IPS-18c (cell line): Measurements from ENCODE around the gene HSP90AA1.

Experiments
- H3K4me3 ChIP-seq: 2 replicates; pipeline ENCODE4 v1.7.0; 2013; ENCODE audit warnings: low read depth, mild to moderate bottlenecking, low read length, moderate library complexity; ENCODE audit not compliant: insufficient read depth
- H3K9me3 ChIP-seq: one replicate; pipeline ENCODE4 v1.6.1; 2013; ENCODE audit warnings: mild to moderate bottlenecking, low read length, moderate library complexity; ENCODE audit not compliant: control insufficient read depth, insufficient read depth

Gene HSP90AA1

DNA sequence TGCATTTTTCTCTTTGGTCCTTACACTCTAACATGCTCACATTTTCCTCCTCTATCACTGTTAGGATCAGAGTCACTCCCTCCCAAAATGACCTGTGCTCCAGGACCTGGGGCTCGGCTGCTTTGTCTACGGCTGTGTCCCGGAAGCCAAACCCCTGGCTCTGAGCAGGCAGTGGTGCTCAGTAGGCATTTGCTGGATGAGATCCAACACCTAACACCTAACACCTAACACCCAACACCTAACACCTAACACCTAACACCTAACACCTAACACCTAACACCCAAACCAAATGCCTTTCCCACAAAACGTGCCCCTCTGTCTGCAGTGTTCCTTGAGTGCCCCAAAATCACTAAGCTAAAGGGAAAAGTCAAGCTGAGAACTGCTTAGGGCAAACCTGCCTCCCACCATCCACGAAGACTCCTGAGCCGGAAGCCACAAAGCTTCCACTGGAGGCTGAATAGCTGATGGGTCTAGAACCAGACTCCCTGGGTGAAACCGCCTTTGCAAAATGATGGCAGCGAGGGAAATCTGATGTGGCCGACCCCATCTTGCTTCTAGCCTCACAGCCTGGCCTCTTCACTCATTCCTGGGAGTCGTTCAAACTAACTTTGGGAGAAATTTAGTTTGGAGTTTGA, 29.2 kb downstream of the HSP90AA1 start:
- H3K4me3 ChIP-seq: no peak overlapping the region
- no peaks in the 10 kb centered on the region for H3K9me3 ChIP-seq

DNA sequence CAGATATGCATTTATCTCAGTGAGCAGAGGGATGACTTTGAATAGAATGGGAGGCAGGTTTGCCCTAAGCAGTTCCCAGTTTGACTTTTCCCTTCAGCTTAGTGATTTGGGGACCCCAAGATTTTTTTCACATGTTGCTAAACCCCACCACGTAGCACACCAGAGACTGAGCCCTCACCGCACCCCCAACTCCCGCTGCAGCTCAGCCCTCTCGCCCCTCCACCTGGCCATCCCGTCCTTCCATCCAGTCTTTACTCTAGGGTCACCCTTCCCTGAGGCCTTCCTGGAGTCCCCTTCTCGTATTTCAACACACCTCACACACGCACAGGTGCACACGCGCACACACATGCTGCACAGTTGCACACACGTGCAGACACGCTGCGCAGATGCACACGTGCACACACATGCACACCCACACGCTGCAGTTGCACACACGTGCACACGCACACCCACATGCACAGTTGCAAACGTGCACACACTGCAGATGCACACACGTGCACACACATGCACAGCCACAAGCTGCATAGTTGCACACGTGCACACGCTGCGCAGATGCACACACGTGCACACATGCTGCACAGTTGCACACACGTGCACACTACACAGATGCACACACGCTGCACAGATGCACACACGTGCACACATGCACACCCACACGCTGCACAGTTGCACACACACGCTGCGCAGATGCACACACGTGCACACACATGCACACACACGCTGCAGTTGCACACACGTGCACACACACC, 30.0 kb downstream of the HSP90AA1 start:
- no peak overlapping the region for H3K4me3 ChIP-seq
- H3K9me3 ChIP-seq: no peaks in the 10 kb centered on the region

DNA sequence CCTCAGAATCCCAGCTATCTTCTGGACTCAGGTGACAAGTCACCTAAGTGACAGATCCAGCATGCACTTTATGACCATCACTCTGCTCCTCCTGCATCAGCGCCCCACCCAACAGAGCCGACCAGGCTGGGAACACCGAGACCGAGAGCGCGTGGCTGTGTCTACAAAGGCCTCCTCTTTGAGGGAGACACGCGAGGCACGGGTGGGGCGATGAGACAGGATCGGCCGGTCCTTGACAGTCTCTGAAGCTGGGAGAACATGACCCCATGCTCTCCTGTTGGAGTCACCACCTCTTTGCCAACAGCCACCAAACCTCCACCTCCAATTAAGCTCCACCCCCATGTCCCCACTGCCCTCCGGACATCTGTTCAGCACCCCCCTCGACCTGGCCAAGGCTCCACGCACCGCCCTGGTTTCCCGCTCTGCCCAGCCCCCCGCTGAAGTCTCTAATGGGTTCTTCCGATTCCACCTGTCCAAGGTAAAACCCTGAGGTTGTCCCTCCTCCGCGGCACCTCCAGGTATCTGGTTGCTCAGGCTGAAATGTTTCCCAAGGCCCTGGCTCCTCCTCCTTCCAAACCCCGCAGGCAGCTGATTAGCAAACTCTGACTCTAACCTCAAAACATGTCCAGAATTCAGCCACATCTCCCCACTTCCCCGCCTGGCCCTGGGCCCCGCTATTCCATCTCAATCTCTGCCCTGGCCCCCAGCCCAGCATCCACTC, 31.5 kb downstream of the HSP90AA1 start:
- H3K9me3 ChIP-seq: no peaks in the 10 kb centered on the region
- H3K4me3 ChIP-seq: no peak overlapping the region

- no peak overlapping the region for H3K4me3 ChIP-seq
- H3K9me3 ChIP-seq: no peaks in the 10 kb centered on the region
Measured at GRCh38 chr14:102052522-102052921, 34.3 kb downstream of the HSP90AA1 start.

DNA sequence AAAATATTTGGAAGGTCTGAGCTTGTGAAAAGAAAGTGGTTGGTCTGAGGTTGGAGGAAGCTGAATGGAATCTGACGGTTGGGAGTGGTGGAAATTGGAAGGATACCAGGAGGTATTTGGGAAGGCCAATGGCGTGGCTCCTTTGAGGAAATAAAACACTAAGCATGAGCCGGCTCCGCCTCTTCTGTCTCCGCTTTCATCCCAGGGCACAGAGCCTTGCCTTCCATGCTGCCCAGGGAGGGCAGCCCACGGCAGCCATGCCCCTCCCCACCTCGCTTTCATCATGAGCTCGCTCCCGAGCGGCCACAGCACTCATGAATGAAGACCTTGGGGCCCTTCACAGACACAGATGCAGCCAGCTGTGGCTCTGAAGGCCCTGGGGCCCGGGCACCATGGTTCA, 36.2 kb downstream of the HSP90AA1 start:
- Histone ChIP-seq H3K9me3 (no peaks in the 10 kb centered on the region), H3K4me3 (no peak overlapping the region)

GRCh38 chr14:102050026-102050405, 36.8 kb downstream of the HSP90AA1 start:
- Histone ChIP-seq H3K9me3 (no peaks in the 10 kb centered on the region), H3K4me3 (no peak overlapping the region)

DNA sequence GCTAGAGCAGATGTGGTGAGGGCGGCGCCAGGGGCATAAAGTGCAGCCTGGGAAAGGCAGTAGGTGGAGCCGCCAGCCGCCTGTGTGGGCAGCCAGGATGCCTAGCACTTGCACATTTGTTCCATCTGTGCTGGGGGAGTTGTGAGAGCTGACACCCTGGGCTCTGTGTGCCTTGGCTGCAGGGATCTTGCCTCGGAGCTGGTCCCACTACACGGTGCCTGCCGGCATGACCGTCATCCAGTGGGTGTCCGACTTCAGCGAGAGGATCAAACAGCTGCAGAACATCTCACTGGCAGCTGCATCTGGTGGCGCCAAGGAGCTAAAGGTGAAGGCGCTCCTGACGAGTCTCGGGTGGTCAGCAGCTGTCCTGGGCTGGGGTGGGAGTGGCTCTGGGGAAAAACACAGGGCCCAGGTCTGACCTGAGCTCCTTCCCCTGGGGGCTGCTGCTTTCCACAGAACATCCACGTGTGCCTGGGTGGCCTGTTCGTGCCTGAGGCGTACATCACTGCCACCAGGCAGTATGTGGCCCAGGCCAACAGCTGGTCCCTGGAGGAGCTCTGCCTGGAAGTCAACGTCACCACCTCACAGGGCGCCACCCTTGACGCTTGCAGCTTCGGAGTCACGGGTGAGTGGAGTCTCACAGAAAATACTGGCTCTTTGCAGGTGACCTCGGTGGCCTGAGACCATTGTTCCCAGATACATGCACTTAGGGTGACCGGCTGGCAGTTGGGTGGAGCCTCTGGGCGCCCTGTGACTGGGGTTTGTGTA, 37.4 kb downstream of the HSP90AA1 start:
- Histone ChIP-seq H3K4me3 (no peak overlapping the region), H3K9me3 (no peaks in the 10 kb centered on the region)

DNA sequence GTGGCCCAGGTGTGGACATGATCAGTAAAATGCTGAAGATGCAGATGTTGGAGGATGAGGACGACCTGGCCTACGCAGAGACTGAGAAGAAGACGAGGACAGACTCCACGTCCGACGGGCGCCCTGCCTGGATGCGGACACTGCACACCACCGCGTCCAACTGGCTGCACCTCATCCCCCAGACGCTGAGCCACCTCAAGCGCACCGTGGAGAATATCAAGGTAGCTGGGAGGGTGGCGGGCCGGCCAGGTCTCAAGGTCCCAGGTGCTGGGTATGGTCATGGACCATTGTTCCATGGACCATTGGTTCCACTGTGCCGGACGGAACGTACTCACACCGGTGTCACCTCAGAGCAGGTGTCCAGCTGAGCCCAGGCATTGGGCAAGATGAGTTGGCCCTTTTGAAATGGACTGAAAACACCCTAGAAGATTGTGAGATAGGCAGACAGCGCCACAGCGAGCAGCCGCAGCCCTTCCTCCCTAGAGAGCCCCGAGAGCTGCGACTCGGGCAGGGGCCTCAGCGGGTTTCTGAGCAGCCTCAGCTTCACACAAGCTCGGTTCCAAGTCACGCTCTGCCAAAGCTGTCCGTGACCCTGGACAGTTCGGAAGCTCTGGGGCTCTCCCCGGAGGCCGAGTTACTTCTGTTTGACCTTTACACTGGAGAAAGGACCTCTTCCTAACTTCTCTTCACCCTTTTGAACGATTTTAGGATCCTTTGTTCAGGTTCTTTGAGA, 38.9 kb downstream of the HSP90AA1 start:
- H3K4me3 ChIP-seq: no peak overlapping the region
- no peaks in the 10 kb centered on the region for H3K9me3 ChIP-seq

- Histone ChIP-seq H3K9me3 (no peaks in the 10 kb centered on the region), H3K4me3 (no peak overlapping the region)
Measured at GRCh38 chr14:102046337-102047278, 40.2 kb downstream of the HSP90AA1 start.

- Histone ChIP-seq H3K4me3 (no peak overlapping the region), H3K9me3 (no peaks in the 10 kb centered on the region)
Measured at GRCh38 chr14:102044566-102044965, 42.3 kb downstream of the HSP90AA1 start.

DNA sequence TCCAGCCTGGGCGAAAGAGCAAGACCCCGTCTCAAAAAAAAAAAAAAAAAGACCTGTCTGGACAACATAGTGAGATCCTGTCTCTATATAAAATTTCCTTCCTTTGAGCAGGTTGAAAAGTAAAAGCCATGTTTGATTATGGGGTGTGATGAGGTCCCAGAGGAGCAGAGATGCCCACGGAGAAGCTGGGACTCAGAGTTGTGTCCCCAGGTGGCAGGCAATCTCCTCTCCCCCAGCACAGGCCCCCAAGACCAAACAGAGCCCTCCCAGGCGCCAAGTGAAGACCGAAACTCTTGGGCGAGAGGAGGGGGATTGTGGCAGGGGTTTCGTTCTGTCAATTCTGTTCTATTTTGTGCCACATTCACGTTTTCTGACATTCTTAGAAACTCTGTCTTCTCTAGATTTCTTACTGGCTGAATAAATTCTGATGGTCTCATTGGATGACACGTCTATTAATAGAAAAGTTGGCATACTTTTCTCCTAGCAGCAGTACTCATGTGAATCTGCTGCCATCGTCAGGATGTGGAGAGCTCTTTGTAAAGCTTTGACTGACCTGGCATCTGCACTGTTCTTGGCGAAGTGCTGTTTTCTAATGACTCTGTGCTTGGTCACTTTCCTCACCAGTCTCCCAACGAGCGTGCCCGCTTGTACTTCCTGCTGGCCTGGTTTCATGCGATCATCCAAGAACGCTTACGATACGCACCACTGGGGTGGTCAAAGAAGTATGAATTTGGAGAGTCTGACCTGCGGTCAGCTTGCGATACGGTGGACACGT, 43.4 kb downstream of the HSP90AA1 start:
- Histone ChIP-seq H3K4me3 (no peak overlapping the region), H3K9me3 (no peaks in the 10 kb centered on the region)

DNA sequence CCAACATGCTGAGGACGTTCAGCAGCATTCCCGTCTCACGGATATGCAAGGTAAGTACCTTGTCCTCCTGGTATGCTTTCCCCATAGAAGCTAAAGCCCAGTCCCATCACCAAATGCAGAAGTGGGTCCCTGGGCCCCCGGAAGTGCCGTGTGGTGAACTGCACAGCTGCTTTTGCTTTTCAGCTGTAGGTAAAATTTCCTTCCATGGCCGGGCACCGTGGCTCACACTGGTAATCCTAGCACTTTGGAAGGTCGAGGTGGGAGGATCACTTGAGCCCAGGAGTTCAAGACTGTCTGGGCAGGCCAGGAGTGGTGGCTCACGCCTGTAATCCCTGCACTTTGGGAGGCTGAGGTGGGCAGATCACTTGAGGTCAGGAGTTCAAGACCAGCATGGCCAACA, 44.1 kb downstream of the HSP90AA1 start:
- no peak overlapping the region for H3K4me3 ChIP-seq
- H3K9me3 ChIP-seq: no peaks in the 10 kb centered on the region

- Histone ChIP-seq H3K9me3 (no peaks in the 10 kb centered on the region), H3K4me3 (no peak overlapping the region)
Measured at GRCh38 chr14:102040153-102040552, 46.7 kb downstream of the HSP90AA1 start.

- H3K9me3 ChIP-seq: peaks cover under 1% of the 10 kb centered on the region
Measured at GRCh38 chr14:102039157-102039556, 47.7 kb downstream of the HSP90AA1 start.

GRCh38 chr14:102037686-102038085, 49.2 kb downstream of the HSP90AA1 start:
- Histone ChIP-seq H3K9me3 (peaks cover 3% of the 10 kb centered on the region), H3K4me3 (no peak overlapping the region)

More at GRCh38 chr14:102039157-102039556, 47.7 kb downstream of the HSP90AA1 start:
- no peak overlapping the region for H3K4me3 ChIP-seq
